Left lung (tissue), 10 donors: ENCODE measurements around the gene LPAR1. TPM values are rescaled to one million over a fixed set of nuclear protein-coding genes. Genes with fewer than 3 reads are reported as not detected.
A peak's percentile ranks its signal among the peaks of the same experiment; 100 is the strongest.

ENCODE experiments used
- ATAC-seq: fragments of 200-7000 bp; cut with Tn5 transposase; one replicate; pipeline ENCODE4 v1.9.1; 2020; ENCODE audit warnings: moderate library complexity
- DNase-seq, 4 donors: peaks; one replicate each; pipeline ENCODE4 v3.0.0-alpha.2; 2013 to 2020
- H3K27ac ChIP-seq, 2 donors: fragments of 200-600 bp; sonication (generic) in 1 of 2; one replicate each; pipeline versions ENCODE4 v1.5.0 to v1.8.0; 2020 to 2021
- H3K27me3 ChIP-seq, 2 donors: fragments of 200-600 bp; sonication (generic) in 1 of 2; one replicate each; pipeline versions ENCODE4 v1.5.0 to v1.8.0; 2020 to 2021
- H3K36me3 ChIP-seq, 2 donors: fragments of 200-600 bp; sonication (generic) in 1 of 2; one replicate each; pipeline versions ENCODE4 v1.5.0 to v1.8.0; 2020 to 2021
- H3K4me1 ChIP-seq, 2 donors: fragments of 200-600 bp; one replicate each; pipeline ENCODE4 v1.8.0; 2021
- H3K4me3 ChIP-seq, 2 donors: fragments of 200-600 bp; sonication (generic) in 1 of 2; one replicate each; pipeline versions ENCODE4 v1.5.0 to v1.8.0; 2020 to 2021; ENCODE audit warnings: mild to moderate bottlenecking in 1 of 2
- H3K9me3 ChIP-seq, 2 donors: fragments of 200-600 bp; sonication (generic) in 1 of 2; one replicate each; pipeline versions ENCODE4 v1.5.0 to v1.8.0; 2020 to 2021
- intact Hi-C, 2 donors: fragments of 100-400 bp; cut with DNase I; formaldehyde crosslinking; loops; one replicate each; pipeline versions ENCODE4 v1.11.2 to v1.14.2; 2022
- polyA plus RNA-seq, 6 donors: library from polyadenylated mRNA; unstranded; fragments of 120-200 nt; gene quantifications; one replicate each; pipeline ENCODE4 v1.2.1, GENCODE V29; 2013; ENCODE audit not compliant: insufficient read length in 6 of 6
- total RNA-seq, 2 donors: library from RNA; stranded (reverse); fragmentation: NEBNext Ultra II Directional; extraction: Animal tissue kit (Norgen Biotek cat#: 25700); gene quantifications; one replicate each; pipeline ENCODE4 v1.2.1, GENCODE V29; 2021
- TF ChIP-seq, protein P1 (sequence below), 2 donors: fragments of 200-600 bp; sonication (generic) in 1 of 2; IDR thresholded peaks; one replicate each; pipeline versions ENCODE4 v1.5.0 to v1.8.0; 2021; ENCODE audit warnings: antibody characterized with exemption in 2 of 2
- donor health status: DM: no; HTN: yes; CAD: no.
- donor health status: DM: no; HTN: no; CAD: no.

The LPAR1 gene
- total and polyA plus RNA-seq, 8 donors = 23.3 to 72.7 (median 60.7) TPM

DNA sequence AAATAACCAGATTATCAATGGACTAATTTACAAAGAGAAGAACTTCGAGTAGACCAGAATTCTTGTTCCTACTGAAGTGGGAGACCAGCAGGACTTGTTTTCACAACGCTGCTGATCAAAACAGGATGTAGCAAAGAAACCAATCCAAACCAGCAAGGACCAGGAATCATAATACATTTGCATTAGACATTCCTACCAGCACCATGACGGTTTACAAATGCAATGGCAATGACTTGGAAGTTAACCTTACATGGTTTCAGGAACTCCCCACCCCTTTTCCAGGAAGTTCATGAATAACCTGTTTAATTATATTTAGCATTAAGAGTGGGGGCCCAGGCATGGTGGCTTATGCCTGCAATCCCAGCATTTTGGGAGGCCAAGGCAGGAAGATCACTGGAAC is 100.0 kb downstream of the LPAR1 start:
- H3K27ac ChIP-seq = no peak overlapping the region
- DNase-seq (no peak), ATAC-seq (no peak)
- no peaks in the 10 kb centered on the region for H3K27me3 ChIP-seq
- peaks cover 0 to 3% of the 10 kb centered on the region in 2 donors for H3K4me1 ChIP-seq
- H3K36me3 ChIP-seq = peaks cover 0 to 10% of the 10 kb centered on the region in 2 donors
- TF ChIP-seq, protein P1, sequence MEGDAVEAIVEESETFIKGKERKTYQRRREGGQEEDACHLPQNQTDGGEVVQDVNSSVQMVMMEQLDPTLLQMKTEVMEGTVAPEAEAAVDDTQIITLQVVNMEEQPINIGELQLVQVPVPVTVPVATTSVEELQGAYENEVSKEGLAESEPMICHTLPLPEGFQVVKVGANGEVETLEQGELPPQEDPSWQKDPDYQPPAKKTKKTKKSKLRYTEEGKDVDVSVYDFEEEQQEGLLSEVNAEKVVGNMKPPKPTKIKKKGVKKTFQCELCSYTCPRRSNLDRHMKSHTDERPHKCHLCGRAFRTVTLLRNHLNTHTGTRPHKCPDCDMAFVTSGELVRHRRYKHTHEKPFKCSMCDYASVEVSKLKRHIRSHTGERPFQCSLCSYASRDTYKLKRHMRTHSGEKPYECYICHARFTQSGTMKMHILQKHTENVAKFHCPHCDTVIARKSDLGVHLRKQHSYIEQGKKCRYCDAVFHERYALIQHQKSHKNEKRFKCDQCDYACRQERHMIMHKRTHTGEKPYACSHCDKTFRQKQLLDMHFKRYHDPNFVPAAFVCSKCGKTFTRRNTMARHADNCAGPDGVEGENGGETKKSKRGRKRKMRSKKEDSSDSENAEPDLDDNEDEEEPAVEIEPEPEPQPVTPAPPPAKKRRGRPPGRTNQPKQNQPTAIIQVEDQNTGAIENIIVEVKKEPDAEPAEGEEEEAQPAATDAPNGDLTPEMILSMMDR (IDR thresholded peaks at IDR 0.05) = no peak
- intact Hi-C loops = loop anchor here in 1 of 2 donors (10.0 kb wide), 1 partner anchor 63 kb away; no protein-coding TSS in a partner anchor
- no peaks in the 10 kb centered on the region for H3K9me3 ChIP-seq
- H3K4me3 ChIP-seq = no peak overlapping the region

DNA sequence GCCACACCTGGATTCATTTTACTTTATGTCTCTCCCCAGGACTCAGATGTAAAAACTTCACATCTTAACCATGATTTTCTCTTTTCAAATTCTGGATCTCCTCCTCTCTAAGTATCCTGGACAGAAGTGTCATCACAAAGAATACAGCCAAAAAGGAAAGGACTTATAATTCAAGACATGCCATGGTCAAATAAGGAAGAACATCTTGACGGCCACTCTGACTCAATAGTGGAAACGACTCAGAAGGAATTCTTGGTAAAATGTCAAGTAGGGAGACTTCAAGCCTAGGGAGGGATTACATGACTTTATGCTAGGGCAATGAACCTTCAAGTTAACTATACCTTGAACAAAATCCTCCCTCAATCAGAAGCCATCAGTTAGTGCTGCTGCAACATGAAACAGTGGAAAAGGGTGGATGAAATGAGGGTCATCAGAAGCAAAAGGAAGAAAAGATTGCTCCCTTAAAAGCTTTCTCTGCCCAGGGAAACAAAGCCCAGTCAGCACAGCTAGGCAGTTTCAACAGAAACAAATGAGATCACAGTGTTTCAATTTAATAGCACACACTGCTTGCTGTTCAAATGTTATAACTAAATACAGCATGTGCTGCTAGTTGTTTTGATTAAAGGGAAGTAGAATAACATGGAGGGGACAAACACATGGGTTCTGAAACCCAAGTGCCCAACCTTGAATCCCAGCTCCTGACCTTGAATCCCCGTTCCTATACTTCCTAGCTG is 101.4 kb downstream of the LPAR1 start:
- peak overlapping the region in 1 of 2 donors; percentile 62 for H3K27ac ChIP-seq
- intact Hi-C loops = loop anchor here in 1 of 2 donors (10.0 kb wide), 1 partner anchor 62 kb away; no protein-coding TSS in a partner anchor

DNA sequence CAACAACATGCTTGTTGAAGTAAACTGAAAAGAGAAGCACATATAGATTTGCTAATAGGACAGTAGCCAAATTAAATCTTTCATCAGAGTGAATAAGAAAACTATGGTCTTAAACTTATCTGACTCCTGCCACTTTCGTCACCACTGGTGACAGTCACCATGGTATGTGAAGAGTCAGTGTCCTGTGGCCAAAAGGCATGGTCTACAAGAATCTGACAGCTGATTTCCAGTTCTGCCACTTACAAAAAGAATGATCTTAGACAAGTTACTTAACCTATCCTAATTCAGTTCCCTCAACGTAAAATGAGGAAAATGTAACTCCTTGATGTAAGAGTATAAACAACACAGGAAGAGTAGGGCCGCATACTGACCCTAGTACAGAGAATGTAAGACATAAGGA is 102.0 kb downstream of the LPAR1 start:
- no peak overlapping the region for H3K4me3 ChIP-seq
- peaks cover 0 to 3% of the 10 kb centered on the region in 2 donors for H3K4me1 ChIP-seq
- H3K27ac ChIP-seq = peak overlapping the region in 1 of 2 donors; percentile 62
- peaks cover 0 to 3% of the 10 kb centered on the region in 2 donors for H3K9me3 ChIP-seq
- no peaks in the 10 kb centered on the region for H3K27me3 ChIP-seq
- intact Hi-C loops = loop anchor here in 1 of 2 donors (10.0 kb wide), 1 partner anchor 61 kb away; no protein-coding TSS in a partner anchor
- H3K36me3 ChIP-seq = peaks cover 0 to 2% of the 10 kb centered on the region in 2 donors
- TF ChIP-seq, protein P1 (IDR thresholded peaks at IDR 0.05) = no peak
- no peak for DNase-seq
- ATAC-seq = no peak

More for the DNA sequence above, 101.4 kb downstream of the LPAR1 start:
- Histone ChIP-seq H3K9me3 (peaks cover 0 to 3% of the 10 kb centered on the region in 2 donors), H3K36me3 (peaks cover 0 to 8% of the 10 kb centered on the region in 2 donors), H3K27me3 (no peaks in the 10 kb centered on the region), H3K4me1 (peaks cover 0 to 3% of the 10 kb centered on the region in 2 donors), H3K4me3 (no peak overlapping the region)
- TF ChIP-seq, protein P1 (IDR thresholded peaks at IDR 0.05) = no peak
- DNase-seq (no peak), ATAC-seq (peak; percentile 72)

DNA sequence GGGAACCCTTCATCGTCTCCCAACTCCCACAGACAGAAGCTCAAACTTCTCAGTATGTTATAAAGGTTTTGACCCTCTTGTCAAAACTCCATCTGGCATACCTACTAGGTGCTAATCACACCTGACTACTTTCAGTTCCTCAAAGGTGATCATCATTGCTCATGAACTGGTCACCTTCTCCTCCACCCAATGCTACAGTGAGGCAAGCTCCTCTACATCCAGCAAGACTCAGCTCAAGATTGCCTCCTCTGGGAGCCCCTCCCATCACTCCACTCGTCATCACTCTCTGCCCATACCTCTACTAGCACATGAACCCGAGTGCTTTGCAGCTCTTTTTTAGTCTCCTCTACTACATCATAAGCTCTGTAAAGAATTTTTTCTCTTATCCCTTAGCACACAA is 102.4 kb downstream of the LPAR1 start:
- H3K36me3 ChIP-seq = no peaks in the 10 kb centered on the region
- DNase-seq (no peak), ATAC-seq (peak; percentile 28)
- no peaks in the 10 kb centered on the region for H3K27me3 ChIP-seq
- intact Hi-C loops = loop anchor here in 1 of 2 donors (10.0 kb wide), 1 partner anchor 61 kb away; no protein-coding TSS in a partner anchor
- H3K4me3 ChIP-seq = no peak overlapping the region
- peaks cover 0 to 3% of the 10 kb centered on the region in 2 donors for H3K4me1 ChIP-seq
- H3K27ac ChIP-seq = no peak overlapping the region
- H3K9me3 ChIP-seq = peaks cover 0 to 3% of the 10 kb centered on the region in 2 donors
- TF ChIP-seq, protein P1 (IDR thresholded peaks at IDR 0.05) = no peak

DNA sequence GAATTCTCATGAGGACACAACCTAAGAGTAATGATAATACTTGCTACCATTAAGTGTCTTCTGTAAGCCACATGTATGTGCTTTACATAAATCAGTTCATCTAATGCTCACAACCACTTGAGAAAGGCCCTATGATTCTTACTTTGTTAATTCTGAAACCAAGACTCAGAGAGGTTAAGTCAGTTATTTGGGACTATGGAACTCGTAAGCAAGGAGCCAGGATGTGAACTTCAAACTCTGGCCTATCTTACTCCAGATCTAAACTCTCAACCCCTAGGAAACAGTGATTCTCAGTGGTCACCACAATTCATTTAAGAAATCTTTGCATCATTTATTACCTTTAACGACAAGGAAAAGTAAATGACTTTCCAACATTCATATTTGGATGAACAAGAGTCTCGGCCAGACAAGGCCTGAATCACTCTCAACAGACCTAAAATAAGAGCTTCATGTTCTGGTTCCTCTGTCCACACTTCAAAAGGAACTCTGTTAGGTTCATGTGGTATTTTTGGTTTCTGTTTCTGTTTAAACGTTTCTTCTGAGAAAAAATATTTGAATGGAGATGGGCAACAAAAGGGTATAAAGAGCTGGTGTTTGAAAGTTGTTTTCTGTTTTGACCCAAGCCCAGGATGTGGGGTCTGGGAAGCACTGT is 104.8 kb downstream of the LPAR1 start:
- Histone ChIP-seq H3K27me3 (no peaks in the 10 kb centered on the region), H3K4me3 (no peak overlapping the region), H3K27ac (no peak overlapping the region), H3K36me3 (no peaks in the 10 kb centered on the region), H3K9me3 (peaks cover 0 to 3% of the 10 kb centered on the region in 2 donors), H3K4me1 (peaks cover 0 to 3% of the 10 kb centered on the region in 2 donors)
- ATAC-seq = no peak
- intact Hi-C loops = loop anchor here in 1 of 2 donors (10.0 kb wide), 1 partner anchor 59 kb away; no protein-coding TSS in a partner anchor
- TF ChIP-seq, protein P1 (IDR thresholded peaks at IDR 0.05) = no peak
- no peak for DNase-seq
